GM19240 (cell line): ENCODE data around the gene EVA1A.

Source experiments
- DNase-seq: peaks from one replicate; pipeline ENCODE4 v3.0.0; 2011; ENCODE audit warnings: low spot score; ENCODE audit not compliant: insufficient read length

The EVA1A gene, protein sequence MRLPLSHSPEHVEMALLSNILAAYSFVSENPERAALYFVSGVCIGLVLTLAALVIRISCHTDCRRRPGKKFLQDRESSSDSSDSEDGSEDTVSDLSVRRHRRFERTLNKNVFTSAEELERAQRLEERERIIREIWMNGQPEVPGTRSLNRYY

DNA sequence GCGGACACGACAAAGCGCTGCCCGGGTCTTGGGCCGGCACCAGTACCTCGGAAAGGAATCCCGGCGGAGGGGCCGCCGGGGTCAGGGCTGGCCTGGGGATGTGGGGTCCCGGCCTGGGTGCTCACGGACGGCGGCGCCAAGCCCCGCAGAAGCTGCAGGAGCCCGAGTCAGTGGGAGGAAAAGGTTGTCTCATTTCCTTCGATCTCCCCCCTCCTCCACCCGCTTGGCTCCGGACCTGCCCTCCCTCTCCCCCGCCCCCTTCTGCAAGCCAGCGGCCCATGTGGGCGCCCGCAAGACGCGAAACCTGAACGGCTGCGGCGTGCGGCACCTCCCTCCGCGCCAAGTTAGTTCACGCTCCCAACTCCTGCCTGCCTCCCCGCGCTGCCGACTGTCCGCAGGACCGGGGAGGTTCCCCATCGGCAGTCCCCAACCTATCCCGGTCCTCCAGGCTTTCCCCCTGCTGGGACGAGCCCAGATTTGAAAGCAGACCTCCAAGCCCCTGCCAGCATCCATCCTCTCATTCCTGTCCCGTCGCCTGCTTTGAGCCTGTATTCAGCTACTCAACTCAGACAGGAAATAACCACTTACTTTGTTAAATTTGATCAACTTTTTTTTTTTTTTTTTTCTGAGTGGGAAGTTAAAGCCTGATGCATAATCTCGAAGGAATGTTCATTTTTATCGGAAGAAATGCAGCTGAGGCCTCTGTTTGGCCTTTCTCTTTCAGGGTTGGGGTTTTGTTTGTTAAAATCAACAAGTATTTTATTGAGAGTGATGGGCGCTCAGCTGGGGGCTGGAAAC, at the start of gene EVA1A:
TSS of gene EVA1A (minus strand) at position 172 of the 798 bp plus-strand sequence. CDS start 42,799 bp downstream, outside the sequence.
- no peak for DNase-seq

DNA sequence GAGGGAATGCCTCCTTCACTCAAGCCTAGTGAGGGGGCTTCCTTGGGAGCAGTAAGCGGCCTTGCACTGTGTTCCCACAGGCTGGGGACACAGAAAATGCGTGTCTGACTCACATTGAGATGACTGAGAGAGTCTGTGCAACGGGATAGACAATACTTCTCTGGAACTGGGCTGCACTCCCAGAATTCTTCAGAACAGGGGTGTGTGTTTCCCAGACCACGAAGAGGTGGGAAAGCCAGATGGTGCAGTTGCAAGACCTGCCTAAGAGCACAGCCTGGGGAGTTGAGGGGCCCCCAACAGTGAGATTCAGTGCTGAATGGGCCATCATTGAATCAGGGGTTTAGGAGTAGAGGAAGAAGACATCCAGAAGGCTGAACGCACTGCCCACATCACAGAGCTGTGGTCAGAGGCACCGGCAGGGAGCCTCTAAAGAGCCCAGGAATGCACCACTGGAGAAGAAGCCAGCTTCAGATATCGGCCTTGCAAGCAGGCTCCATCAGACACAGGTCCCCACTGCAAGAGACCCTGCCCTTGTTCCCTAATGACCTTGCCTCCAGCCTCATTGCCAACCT, 49.3 kb upstream of the EVA1A start:
- DNase-seq, result no peak

DNA sequence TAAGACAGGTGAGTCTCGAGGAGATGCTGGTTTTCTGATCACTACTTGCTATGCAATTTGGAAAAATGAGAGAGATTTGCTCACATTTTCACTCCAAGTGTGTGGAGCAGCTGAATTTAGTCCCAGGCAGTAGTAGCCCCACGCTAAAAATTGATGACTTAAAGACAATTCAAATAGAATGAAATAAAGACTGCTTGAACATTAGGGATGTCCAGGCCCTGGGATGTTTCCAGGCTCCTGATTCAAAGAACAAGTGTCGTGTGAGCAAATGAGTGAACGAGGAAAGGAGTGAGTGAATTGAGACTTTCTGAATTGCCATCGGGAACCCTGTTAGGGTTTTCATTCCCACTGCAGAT, 48.6 kb upstream of the EVA1A start:
- DNase-seq, result no peak

DNA sequence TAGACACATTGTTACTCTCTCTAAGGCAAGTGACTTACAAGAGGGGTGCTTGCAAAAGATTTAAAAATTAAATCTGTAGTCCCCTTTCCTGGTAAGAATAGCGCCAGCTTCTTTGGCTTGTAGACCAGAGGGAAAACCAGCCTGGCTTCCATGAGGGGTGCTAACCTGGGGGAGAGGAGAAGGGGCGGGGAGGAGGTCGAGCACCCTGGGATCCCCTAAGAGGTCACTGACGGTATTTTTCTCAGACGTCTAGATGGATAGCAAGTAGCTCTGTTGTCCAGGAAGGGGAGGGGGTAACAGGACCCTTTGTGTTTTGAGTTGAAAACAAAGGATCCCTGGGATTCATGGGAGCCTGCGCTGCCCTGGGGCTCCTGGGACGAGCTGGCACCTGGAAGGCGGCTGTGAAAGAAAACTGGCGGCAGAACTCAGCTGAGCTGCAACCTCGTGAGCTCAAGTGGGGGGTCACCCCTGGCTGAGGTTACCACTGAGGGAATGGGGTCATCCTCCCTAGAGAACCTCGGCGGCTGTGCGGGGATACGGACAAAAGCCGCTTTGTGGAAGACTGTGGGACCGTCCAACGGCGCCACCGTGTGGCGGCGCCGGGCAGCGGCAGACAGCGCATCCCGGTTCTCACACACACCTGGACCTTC, 48.1 kb upstream of the EVA1A start:
- DNase-seq, result peak; percentile 47

DNA sequence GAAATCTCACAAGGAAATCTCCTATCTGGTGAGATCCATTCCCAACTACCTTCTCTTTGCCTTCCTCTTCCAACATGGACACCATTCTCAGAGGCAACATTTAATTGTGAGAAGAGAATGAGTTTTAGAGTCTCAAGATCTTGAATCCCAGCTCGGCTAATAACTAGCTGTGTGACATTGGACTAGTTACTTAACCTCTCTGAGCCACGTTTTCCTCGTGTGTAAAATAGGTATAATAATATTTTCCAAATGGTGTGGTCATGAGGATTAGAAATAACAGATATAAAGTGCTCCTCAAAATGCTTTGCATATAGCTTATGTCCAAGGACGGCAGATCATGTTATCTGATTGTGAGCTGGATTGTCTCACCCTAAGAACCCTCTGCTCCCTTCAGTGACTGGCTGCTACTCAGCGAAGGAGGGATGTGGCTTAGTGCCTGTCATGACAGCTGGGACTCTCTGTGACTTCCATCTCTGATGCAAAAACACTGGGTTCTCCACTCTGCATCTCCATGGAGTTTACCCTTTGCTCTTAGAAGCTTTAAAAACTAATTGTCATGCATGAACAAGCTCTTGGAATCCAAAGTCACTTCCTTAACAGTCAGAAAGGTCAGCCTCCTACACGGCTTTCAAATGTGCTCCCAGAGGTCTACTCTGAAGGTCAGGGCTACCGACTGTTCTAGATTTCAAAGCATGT, 47.4 kb upstream of the EVA1A start:
- DNase-seq, result no peak

DNA sequence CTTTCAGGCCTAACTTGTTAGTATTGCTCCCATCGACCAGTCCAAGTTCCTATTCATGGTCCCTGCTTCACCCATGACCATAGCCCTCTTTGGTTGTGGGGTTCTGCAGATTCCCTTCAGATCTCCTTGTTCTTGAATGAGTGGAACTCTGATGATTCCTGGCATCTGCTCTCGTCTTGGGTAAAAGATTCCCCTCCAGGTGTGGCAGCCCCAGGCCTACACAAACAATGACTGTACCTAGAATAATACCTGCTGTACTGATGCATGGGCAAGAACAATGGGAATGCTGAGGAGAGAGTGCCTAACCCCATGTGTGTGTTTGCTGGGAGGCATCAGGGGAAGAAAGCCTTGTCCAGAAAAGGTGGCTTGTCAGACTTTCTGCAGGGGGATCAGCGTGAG, 46.7 kb upstream of the EVA1A start:
- DNase-seq, result no peak

DNA sequence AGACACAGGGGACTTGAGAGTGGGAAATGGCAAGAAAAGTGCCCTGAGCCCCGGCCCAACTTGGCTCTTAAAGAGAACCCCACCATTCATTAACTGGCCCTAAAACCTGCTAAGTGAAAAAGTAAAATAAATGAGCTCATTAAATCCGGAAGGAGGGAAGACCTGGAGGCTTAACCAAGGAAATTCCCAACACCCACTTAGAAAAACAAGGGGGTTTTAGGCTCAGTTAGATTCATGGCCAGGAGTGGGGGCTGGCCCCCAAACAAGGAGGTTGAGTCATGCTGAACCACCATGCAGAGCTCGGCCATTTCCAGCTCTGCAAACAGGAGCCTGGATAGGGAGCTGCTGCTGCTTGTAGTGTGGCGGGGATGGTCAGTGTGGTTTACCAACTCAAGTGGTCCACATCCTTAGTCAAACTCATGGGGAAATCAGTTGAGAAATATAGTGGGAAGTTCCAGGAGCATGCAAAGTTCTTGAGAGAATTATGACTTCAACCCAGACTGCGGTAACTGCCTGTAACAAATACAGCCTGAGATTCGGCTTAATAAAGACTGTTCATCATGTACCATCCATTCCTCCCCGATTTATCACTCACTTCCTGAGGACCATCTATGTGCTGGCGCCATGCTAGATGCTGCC, 46.1 kb upstream of the EVA1A start:
- no peak for DNase-seq

DNA sequence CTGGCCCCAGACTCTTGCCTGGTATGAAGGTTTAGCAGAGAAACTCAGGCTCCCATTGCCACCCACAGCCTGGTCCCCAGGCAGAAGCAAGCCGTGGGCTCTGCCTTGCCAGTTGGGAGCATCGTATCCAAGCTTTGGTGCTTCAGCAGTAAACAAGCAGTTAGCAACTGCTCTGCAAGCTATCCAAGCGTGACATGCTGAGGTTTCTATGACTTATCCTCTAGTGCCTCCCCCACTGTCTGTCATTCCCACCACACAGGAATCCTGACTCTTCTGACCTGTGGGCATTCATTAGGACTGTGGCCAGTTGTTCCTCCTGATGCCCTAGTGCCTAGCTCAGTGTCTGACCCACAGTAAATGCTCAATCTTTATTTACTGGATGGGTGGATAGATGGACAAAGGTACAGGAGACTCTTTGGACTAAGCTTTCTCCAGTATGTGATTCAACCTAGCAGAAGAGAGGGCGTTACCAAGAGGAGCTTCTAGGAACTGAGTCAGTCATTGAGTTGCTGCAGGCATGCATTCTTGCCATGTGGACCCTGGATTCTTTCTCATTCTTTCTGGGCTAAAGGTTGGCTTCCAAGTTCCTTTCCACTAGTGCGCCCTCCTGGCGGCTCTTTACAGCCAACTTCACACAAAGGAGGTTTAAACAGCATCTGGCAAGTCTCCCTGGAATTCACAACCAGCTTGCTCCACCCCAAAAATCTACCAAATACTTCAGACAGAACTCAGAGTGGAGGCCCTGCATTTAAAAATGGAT, 45.2 kb upstream of the EVA1A start:
- no peak for DNase-seq

DNA sequence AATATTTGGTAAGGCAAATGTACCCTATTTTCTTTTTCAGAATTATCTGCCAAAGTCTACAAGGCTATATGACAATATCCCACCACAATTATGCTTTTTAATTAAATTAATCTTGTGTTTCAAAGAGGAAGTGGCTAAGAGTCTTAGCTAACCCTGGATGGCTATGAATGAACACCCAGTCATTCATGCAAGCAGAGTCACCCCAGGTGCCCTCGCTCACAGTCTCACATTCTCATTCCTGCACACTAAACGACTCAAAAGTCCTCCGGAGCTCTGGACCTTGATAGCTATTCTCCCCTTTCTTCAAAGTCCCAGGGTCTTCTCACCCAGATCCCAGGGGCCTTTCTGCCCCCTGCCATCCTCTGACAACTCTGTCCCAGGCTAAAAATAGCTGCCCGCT, 43.7 kb upstream of the EVA1A start:
- DNase-seq, result no peak

DNA sequence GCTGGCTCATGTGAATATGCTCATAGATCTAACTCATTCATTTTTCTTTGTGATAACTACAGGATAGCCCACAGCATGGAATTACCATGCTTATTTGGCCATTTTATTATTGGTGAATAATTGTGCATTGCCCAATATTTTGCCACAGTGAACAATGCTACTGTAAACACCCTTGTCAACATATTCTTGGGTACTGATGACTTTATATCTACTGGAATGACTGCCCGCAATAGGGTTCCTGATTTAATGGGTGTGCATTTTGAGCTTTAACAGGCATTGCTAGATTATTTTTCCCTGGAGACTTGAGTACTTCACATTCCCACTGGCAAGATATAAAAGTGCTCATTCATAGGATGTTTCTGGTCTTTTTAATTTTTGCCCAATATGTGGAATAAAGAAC, 42.7 kb upstream of the EVA1A start:
- DNase-seq, result no peak

DNA sequence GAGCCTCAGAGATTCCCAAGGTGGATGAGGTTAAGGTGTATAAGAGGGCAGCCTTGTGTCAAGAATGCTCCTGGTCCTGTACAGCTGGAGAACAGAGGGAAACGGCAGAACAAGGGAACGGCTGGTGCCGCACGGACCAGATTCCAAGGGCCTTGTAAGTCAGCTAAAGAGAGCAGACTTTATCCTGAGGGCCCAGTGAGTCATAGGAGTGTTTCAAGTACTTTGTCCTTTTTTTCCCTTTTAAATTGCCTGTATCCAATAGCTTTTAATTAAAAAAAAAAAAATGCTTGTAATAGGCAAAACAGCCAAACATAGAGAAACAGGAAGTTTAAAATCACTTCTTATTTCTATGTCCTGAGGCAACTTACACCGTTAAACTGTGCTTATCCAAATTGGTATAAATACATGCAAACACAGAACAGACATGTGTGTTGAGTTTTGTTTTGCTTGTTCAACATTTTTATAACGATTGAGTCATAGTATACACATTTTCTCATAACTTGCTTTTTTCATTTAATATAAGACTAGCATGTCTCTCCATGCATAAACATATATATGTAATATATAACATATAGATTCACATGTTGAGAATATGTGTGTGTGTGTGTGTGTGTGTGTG, 42.1 kb upstream of the EVA1A start:
- DNase-seq, result no peak

DNA sequence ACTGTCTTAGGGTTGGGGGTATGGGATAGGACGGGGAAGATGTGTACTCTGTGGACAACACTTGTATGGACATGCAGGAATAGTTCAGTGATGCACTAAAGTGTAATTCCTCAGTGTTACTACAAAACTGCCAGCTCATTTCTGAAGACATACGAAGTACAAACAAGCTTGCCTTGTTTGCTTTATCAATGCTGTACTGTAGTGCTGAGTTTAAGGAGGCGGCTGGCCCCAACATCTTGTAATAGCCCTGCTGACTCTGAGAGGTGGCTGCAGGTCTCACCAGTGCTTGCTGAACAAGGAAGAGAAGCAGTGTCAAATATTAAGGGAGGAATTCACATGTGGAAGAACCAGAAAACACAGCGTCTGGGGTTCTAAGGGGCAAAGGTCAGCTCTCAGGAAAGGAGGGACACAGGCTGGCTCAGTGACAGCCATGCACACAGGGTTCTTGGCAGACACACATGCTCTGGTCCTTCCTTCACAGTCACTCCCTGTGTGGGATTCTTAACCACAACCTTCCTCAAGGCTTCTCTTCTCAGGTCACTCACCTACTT, 39.8 kb upstream of the EVA1A start:
- DNase-seq, result no peak

DNA sequence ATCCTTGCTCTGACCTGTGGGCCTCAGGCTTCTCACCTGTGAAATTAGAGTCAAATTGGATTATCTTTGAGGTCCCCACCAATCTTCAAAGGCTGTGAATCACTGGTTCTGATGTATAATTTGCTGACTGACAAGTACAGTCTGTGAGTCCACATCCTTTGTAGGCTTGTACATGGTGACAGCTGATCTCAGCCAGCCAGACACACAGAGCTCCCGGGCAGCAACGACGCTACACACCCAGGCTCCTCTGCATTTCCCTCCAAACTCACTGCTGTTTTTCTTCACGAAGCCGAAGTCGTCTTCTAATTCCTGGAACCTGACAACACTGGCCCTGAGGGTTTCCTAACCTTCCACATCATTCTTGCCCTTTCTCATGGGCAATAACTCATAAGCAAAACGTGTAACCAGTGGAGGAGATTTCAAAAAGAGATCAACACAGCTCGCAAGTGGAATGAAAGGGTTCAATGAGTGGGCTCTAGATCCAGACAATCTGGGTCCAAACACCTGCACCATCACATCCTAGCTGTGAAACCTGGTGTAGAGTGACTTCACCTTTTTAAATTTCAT, 37.9 kb upstream of the EVA1A start:
- no peak for DNase-seq

DNA sequence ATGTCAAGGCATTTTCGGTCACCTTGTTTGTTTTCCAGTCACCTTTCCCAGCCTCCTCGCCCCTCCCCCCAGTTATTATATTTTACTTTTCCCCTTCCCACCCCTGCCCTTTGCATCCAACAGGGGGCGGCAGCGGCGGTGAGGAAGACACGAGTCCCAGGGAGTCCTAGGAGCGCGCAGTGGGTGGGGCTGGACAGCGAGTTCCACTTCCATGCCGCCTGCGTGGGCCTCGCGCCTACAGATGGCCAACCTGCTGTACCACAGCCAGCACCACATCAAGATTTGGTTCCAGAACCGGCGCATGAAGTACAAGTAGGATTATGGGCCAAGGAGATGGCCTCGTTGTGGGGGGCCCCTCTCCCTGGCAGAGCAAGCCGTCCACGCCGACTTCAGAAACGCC, 37.2 kb upstream of the EVA1A start:
- DNase-seq, result no peak

DNA sequence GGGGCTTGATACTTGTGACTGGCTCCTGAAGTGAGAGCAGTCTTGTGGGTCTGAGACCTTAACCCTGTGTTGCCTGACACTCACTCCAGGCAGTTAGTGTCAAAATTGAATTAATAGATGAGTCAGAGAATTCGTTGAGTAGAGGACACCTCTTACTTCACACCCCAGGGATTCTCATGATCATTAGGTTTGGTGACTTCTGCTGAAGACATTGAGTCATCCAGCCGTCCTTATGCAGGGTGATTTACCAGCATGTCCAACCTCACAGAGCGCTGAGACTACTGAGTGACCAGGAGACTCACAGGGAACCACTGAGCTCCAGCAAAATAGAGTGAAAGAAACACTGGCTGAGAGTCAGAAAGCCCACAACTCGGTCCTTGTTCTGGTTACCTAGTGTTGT, 36.0 kb upstream of the EVA1A start:
- no peak for DNase-seq

DNA sequence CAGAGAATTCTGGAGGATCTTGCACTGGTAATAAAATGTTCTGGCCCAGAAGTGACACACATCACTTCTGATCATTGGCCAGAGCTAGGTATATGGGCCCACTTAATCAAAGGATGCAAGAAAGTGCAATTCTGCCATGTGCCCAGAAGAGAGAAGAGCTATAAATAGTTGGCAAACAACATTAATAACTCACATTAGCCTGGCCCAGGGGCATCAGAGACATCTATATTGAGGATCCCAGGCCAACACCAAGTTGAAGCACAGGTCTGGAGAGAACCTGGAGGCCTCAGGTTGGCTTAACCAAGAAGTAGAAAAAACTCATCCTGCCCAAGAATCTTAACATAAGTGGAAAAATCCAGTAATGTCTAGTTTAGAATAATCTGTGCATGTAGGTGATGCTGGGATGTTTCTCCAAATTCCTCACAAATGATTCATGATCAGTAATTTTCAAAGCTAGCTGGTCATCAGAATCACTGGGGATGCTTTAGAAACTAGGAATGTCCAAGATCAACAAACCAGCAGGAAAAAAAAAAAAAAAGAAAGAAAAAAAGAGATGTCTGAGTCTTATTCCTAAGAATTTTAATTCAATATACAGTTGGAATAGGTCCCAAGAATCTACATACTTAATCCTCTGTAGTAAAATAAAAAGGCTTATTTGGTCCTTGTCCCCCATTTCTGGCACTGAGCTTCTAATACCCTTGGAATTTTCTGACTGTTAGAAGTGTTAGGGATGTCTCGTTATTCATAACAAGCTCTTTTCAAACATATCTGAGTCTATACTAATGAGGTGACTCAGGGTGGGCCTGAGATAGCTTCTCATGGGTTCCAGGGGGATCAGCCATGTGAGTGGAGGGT, 35.0 kb upstream of the EVA1A start:
- no peak for DNase-seq

DNA sequence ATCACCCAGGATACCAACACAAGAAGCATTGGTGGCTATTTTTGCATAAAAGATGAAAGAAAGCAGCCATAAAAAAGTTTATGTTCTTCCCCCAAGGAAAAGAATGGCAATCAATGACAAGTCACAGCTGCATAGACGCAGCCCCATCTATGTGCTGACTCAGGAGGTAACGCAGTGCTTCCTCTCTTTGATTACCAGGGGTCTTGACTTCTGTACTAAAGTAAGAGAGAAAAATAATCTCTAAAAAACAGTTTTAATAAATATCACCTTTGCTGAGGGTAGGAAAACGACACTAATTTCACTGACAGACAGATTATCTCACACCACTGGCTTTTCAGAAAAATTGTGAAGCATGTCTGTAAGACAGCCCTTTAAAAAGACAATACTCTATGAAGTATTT, 33.9 kb upstream of the EVA1A start:
- DNase-seq, result no peak

DNA sequence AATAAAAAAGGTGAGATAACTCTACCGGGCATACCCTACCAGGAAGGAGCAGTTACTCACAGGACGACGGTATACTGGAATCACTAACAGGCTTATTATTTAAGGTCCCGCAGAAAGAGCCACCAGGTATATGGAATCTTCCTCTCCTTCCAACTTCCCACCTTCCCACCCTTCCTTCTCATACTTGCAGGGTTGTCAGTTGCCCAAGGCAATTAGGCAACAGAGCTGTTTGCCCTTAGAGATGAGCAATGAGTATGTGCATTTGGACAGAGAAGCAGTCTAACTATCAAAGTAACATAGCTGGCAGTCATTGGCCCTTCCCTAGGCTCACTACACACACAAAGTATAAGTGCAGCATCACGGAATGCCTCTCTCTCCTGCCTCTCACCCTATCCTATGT, 32.1 kb upstream of the EVA1A start:
- DNase-seq, result no peak

DNA sequence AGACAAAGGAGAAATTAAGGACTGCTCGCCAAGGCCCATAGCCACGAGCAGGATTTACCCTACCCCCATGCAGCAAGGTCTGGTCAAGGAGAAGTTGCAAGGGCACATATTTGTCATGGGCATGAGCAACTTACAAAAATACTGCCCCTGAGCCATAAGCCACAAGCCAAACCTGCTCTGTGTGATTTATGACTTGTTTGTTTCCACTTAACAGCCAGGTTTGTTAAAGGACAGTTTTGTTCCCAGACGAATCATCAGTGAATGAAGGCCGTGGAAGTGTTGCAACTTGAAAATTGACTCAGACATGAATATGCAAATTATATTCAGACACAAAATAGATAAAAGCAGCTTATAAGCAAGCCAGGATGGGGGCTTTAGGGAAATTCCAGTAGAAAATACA, 31.3 kb upstream of the EVA1A start:
- DNase-seq, result no peak
